ENCODE measurements around the gene PRDM16.

GRCh38 chr1:3060601-3061551 is 8.1 kb upstream of the PRDM16 start:
- TF ChIP-seq CTCF (conservative IDR thresholded peaks at IDR 0.05; ENCODE audit: low read depth, low read length): no peak
- no peak for TF ChIP-seq EZH2phosphoT487 (IDR thresholded peaks at IDR 0.05; ENCODE audit: borderline replicate concordance, low read length)
- no peak for TF ChIP-seq EZH2 (IDR thresholded peaks at IDR 0.05; ENCODE audit: low read length, unreplicated experiment)
